Colonic mucosa (tissue), 4 donors: ENCODE measurements around the gene GTPBP3. TPM values are rescaled to one million over a fixed set of nuclear protein-coding genes. Genes with fewer than 3 reads are reported as not detected.

Source experiments
- DNase-seq: peaks from one replicate; pipeline ENCODE4 v3.0.0-alpha.2; 2020
- H3K27ac ChIP-seq: fragments of 200-600 bp; one replicate; pipeline ENCODE4 v1.8.0; 2021
- H3K27me3 ChIP-seq: fragments of 200-600 bp; one replicate; pipeline ENCODE4 v1.8.0; 2021
- H3K36me3 ChIP-seq: fragments of 200-600 bp; one replicate; pipeline ENCODE4 v1.8.0; 2021
- H3K4me1 ChIP-seq: fragments of 200-600 bp; one replicate; pipeline ENCODE4 v1.8.0; 2021; ENCODE audit warnings: mild to moderate bottlenecking
- H3K4me3 ChIP-seq: fragments of 200-600 bp; one replicate; pipeline ENCODE4 v1.8.0; 2021
- H3K9ac ChIP-seq, 2 donors: one replicate each; pipeline ENCODE4 v1.7.0; 2013; ENCODE audit warnings: control low read depth in 2 of 2, low read depth in 2 of 2, low read length in 2 of 2
- H3K9me3 ChIP-seq: fragments of 200-600 bp; one replicate; pipeline ENCODE4 v1.8.0; 2021
- CTCF ChIP-seq: fragments of 200-600 bp; IDR thresholded peaks from one replicate; pipeline ENCODE4 v1.8.0; 2022; ENCODE audit warnings: antibody characterized with exemption, mild to moderate bottlenecking
- intact Hi-C: fragments of 100-400 bp; cut with DNase I; formaldehyde crosslinking; loops from one replicate; pipeline ENCODE4 v1.14.1; 2022
- total RNA-seq, 2 donors: library from RNA; stranded (reverse); fragmentation: NEBNext Ultra II Directional in 1 of 2; extraction: Animal tissue kit (Norgen Biotek cat#: 25700) in 1 of 2; gene quantifications; one replicate each; pipeline ENCODE4 v1.2.1, GENCODE V29; 2021
- donor health status: healthy.
- donor health status: DM: no; HTN: no; CAD: no.
- donor health status: DM: no; HTN: no; CAD: no.

The GTPBP3 gene
- total RNA-seq, 2 donors from 2014 or later: 15.4 to 26.9 TPM

- no peak overlapping the region for H3K9ac ChIP-seq
- H3K27me3 ChIP-seq: peaks cover 10% of the 10 kb centered on the region
- intact Hi-C loops: no loop called here
- H3K4me1 ChIP-seq: peaks cover 22% of the 10 kb centered on the region
- H3K9me3 ChIP-seq: no peaks in the 10 kb centered on the region
- H3K27ac ChIP-seq: no peak overlapping the region
- no peak for DNase-seq
- no peak for TF ChIP-seq CTCF
- H3K4me3 ChIP-seq: no peak overlapping the region
- H3K36me3 ChIP-seq: no peaks in the 10 kb centered on the region
These were observed 6.9 kb upstream of the GTPBP3 start for GRCh38 chr19:17330262-17331044.

GRCh38 chr19:17331045-17331558, 6.3 kb upstream of the GTPBP3 start:
- intact Hi-C loops: no loop called here
- Histone ChIP-seq H3K4me1 (peaks cover 22% of the 10 kb centered on the region), H3K9ac (no peak overlapping the region), H3K27me3 (peaks cover 10% of the 10 kb centered on the region), H3K4me3 (no peak overlapping the region), H3K27ac (no peak overlapping the region), H3K9me3 (no peaks in the 10 kb centered on the region), H3K36me3 (no peaks in the 10 kb centered on the region)
- no peak for DNase-seq
- TF ChIP-seq CTCF: no peak

GRCh38 chr19:17332360-17332676, 5.0 kb upstream of the GTPBP3 start:
- H3K36me3 ChIP-seq: no peaks in the 10 kb centered on the region
- H3K27me3 ChIP-seq: peaks cover 10% of the 10 kb centered on the region
- peaks cover 22% of the 10 kb centered on the region for H3K4me1 ChIP-seq
- TF ChIP-seq CTCF: no peak
- no peak for DNase-seq
- no peak overlapping the region for H3K9ac ChIP-seq
- no peak overlapping the region for H3K4me3 ChIP-seq
- no peak overlapping the region for H3K27ac ChIP-seq
- intact Hi-C loops: no loop called here
- H3K9me3 ChIP-seq: no peaks in the 10 kb centered on the region

- Histone ChIP-seq H3K9me3 (no peaks in the 10 kb centered on the region), H3K4me1 (peaks cover 20% of the 10 kb centered on the region), H3K27ac (no peak overlapping the region), H3K27me3 (peaks cover 10% of the 10 kb centered on the region), H3K36me3 (no peaks in the 10 kb centered on the region), H3K9ac (no peak overlapping the region), H3K4me3 (no peak overlapping the region)
- no peak for DNase-seq
- intact Hi-C loops: no loop called here
- TF ChIP-seq CTCF: no peak
These were observed 4.4 kb upstream of the GTPBP3 start for GRCh38 chr19:17332677-17333581.

- DNase-seq: no peak
- intact Hi-C loops: loop anchor here (2.0 kb wide), 1 partner anchor 29 kb away; the partner anchor contains the start of gene MRPL34
- no peaks in the 10 kb centered on the region for H3K36me3 ChIP-seq
- H3K4me1 ChIP-seq: peaks cover 26% of the 10 kb centered on the region
- H3K9me3 ChIP-seq: no peaks in the 10 kb centered on the region
- TF ChIP-seq CTCF: no peak
- H3K9ac ChIP-seq: peak overlapping the region; percentile 63 to 80
- H3K27me3 ChIP-seq: peaks cover 10% of the 10 kb centered on the region
- peak overlapping the region; percentile 82 for H3K4me3 ChIP-seq
- peak overlapping the region; percentile 74 for H3K27ac ChIP-seq
These were observed 3.5 kb upstream of the GTPBP3 start for GRCh38 chr19:17333611-17334413.
